GM18519 (cell line): ENCODE measurements around the gene PHKG2.

Source experiments
- ATAC-seq: cut with Tn5 transposase; IDR thresholded peaks from one replicate; pipeline ENCODE4 v1.9.1; 2021; ENCODE audit warnings: mild to moderate bottlenecking, moderate library complexity; ENCODE audit not compliant: unreplicated experiment, low FRiP score

Gene PHKG2

GRCh38 chr16:30728321-30728720 is 19.9 kb upstream of the PHKG2 start:
- ATAC-seq = no peak

GRCh38 chr16:30728899-30729672 is 19.1 kb upstream of the PHKG2 start:
- no peak for ATAC-seq

GRCh38 chr16:30731411-30731810 is 16.8 kb upstream of the PHKG2 start:
- ATAC-seq = no peak

DNA sequence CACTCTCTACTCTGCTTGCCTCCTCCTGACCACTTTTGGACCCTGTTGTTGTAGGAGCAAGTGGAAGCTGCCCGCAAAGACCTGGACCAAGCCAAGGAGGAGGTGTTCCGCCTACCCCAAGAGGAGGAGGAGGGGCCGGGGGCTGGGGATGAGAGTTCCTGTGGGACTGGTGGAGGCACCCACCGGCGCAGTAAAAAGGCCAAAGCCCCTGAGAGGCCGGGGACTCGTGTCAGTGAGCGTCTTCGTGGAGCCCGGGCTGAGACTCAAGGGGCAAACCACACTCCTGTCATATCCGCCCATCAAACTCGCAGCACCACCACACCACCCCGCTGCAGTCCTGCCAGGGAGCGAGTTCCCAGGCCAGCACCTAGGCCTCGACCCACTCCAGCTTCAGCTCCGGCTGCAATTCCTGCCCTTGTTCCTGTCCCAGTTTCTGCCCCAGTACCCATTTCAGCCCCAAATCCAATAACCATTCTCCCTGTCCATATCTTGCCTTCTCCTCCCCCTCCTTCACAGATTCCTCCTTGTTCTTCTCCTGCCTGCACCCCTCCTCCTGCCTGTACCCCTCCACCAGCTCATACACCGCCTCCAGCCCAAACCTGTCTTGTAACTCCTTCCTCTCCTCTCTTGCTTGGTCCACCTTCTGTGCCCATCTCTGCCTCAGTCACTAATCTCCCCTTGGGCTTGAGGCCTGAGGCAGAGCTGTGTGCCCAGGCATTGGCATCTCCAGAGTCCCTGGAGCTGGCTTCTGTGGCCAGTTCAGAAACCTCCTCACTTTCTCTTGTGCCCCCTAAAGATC is 11.0 kb upstream of the PHKG2 start:
- no peak for ATAC-seq

GRCh38 chr16:30737794-30738648 is 10.2 kb upstream of the PHKG2 start:
- no peak for ATAC-seq

DNA sequence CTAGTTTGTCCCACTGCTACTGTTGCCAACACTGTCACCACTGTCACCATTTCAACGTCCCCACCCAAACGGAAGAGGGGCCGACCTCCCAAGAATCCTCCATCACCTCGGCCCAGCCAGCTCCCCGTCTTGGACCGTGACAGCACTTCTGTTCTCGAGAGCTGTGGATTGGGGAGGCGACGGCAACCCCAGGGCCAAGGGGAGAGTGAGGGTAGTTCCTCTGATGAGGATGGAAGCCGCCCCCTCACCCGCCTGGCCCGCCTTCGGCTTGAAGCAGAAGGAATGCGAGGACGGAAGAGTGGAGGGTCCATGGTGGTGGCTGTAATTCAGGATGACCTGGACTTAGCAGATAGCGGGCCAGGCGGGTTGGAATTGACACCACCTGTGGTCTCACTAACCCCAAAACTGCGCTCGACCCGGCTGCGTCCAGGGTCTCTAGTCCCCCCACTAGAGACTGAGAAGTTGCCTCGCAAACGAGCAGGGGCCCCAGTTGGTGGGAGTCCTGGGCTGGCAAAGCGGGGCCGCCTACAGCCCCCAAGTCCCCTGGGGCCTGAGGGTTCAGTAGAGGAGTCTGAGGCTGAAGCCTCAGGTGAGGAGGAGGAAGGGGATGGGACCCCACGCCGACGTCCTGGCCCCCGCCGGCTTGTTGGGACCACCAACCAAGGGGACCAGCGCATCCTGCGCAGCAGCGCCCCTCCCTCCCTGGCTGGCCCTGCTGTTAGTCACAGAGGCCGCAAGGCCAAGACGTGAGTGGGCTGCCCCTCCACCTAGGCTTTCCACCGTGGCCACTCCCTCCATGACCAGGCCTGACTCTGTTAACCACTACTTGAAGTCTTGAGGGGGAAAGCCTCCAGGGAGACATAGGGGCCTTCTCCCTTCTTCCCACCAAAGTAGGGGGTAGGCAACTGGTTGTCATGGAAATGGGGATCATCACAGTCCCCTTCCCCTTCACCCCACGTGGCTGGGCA is 9.0 kb upstream of the PHKG2 start:
- ATAC-seq = no peak

- no peak for ATAC-seq
These were observed 7.6 kb upstream of the PHKG2 start for GRCh38 chr16:30740364-30741251.

GRCh38 chr16:30741461-30741914 is 6.7 kb upstream of the PHKG2 start:
- no peak for ATAC-seq

DNA sequence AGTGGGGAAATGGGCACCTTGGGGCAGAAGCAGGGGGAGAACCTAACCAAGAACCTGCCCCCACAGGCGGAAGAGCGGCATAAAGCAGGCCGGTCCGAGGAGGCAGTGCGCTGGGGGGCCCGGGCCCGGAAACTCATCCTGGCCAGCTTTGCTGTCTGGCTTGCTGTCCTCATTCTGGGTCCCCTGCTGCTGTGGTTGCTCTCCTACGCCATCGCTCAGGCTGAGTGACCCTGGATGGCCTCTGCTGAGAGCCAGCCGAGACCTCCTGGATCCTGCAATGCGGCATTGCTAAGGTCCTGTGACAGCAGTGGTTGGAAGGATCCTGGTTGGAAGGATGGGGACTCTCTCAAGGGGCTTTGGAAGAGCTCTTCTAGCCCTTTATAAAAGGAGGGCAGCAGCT is 4.5 kb upstream of the PHKG2 start:
- ATAC-seq = no peak

DNA sequence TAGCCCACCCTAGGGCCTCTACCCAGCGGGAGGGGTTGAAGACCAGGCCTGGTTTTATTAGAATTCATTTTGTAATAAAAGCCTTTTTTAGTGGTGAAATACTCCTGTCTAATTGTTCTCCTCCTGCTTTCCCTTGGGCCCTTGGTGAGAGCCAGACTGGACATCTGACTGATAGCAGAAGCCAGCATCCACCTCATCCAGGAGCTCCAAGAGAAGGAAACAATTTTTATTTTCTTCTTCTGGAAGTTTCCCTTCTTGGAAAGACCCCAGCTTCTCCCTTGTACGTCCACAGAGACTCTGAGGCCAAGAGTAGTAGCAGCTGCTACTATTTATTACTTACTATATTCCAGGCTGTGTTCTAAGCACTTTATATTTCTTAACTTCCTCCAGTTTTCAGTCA is 4.0 kb upstream of the PHKG2 start:
- no peak for ATAC-seq

DNA sequence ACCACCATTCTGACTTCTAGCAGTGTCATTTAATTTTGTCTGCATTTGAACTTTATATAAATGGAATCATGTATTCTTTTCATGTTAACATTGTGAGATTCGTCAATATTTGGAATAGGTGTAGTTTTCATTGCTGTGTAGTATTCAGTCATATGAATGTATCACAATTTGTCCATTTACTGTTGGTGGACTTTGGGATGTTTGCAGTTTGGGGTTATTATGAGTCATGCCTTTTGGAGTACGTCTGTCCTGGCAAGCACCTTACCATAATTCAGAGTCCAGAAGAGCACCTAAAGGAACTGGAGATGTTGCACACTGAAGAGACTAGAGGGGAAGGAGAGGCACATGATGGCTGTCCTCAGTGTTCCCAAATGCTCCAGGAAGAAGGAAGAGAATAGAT is 3.1 kb upstream of the PHKG2 start:
- ATAC-seq = no peak

GRCh38 chr16:30746638-30747175 is 1.5 kb upstream of the PHKG2 start:
- no peak for ATAC-seq

- no peak for ATAC-seq
These were observed 894 bp upstream of the PHKG2 start for GRCh38 chr16:30747331-30747730.

GRCh38 chr16:30748634-30749445 is 615 bp downstream of the PHKG2 start:
- no peak for ATAC-seq

DNA sequence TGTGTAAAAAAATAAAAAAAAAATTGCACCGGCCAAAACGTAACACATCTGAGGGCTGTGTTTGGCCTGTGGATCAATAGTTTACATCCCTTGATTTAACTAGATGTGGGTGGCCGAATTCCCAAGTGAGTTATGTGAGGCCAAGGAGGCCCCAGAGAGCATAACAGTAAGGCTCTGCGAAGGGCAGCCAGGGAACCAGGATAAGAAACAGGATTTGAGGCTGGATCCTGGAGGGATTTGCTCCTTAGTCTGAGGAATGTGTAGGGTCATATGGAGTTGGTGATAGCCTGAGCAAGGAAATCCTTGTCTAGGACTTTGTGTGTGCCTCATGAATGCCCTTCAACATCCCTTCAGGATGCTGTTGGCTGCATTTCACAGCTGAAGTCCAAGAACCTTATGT is 2.0 kb downstream of the PHKG2 start:
- no peak for ATAC-seq

GRCh38 chr16:30750876-30751465 is 2.7 kb downstream of the PHKG2 start:
- no peak for ATAC-seq

DNA sequence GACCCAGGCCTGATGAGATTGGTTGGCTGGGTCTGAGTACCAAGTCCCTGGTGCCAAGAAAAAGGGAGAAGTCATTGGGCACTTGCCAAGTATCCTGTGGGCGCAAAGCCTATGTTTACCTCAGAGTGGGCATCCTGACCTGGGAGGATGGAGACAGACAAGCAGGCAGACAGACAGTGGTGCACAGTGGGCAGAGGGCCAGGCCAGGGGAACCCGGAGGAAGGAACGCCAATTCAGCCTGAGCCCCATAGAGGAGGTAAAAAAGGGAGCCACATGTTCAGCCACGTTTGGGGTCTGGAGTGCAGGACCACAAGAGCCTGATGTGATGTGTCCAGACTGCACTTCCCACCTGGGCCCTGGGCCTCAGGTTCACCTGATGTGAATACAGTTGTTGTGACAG is 5.4 kb downstream of the PHKG2 start:
- ATAC-seq = no peak
